ENCODE data around the gene SMIM38. TPM values are rescaled to one million over a fixed set of nuclear protein-coding genes. Genes with fewer than 3 reads are reported as not detected.

The SMIM38 gene
- total RNA-seq, 1 donor from 2014 or later, result not detected

- Histone ChIP-seq H3K36me3 (no peaks in the 10 kb centered on the region), H3K9me3 (replicated peaks) (peaks cover 17% of the 10 kb centered on the region), H3K27ac (replicated peaks) (no peak overlapping the region), H3K27me3 (ENCODE audit: low read depth) (no peaks in the 10 kb centered on the region), H3K4me1 (no peaks in the 10 kb centered on the region), H3K4me3 (no peak overlapping the region)
- TF ChIP-seq CTCF (IDR thresholded peaks at IDR 0.05; ENCODE audit: borderline replicate concordance), result no peak
- intact Hi-C loops (cut with micrococcal nuclease), result no loop called here
- DNase-seq, result no peak
These were observed 27.9 kb downstream of the SMIM38 start for GRCh38 chr11:69183613-69184012.

GRCh38 chr11:69186316-69187260 is 30.9 kb downstream of the SMIM38 start:
- H3K9me3 ChIP-seq (replicated peaks), result peaks cover 12% of the 10 kb centered on the region
- H3K27ac ChIP-seq (replicated peaks), result no peak overlapping the region
- intact Hi-C loops (cut with micrococcal nuclease), result no loop called here
- no peaks in the 10 kb centered on the region for H3K4me1 ChIP-seq
- no peak overlapping the region for H3K4me3 ChIP-seq
- no peak for DNase-seq
- H3K36me3 ChIP-seq, result no peaks in the 10 kb centered on the region
- no peaks in the 10 kb centered on the region for H3K27me3 ChIP-seq (ENCODE audit: low read depth)
- TF ChIP-seq CTCF (IDR thresholded peaks at IDR 0.05; ENCODE audit: borderline replicate concordance), result no peak

GRCh38 chr11:69187540-69188065 is 31.9 kb downstream of the SMIM38 start:
- TF ChIP-seq CTCF (IDR thresholded peaks at IDR 0.05; ENCODE audit: borderline replicate concordance), result no peak
- intact Hi-C loops (cut with micrococcal nuclease), result no loop called here
- Histone ChIP-seq H3K4me1 (peaks cover 7% of the 10 kb centered on the region), H3K27ac (replicated peaks) (no peak overlapping the region), H3K36me3 (no peaks in the 10 kb centered on the region), H3K27me3 (ENCODE audit: low read depth) (no peaks in the 10 kb centered on the region), H3K4me3 (no peak overlapping the region), H3K9me3 (replicated peaks) (peaks cover 12% of the 10 kb centered on the region)
- DNase-seq, result no peak

- peaks cover 14% of the 10 kb centered on the region for H3K4me1 ChIP-seq
- no peaks in the 10 kb centered on the region for H3K27me3 ChIP-seq (ENCODE audit: low read depth)
- peaks cover 12% of the 10 kb centered on the region for H3K9me3 ChIP-seq (replicated peaks)
- no peaks in the 10 kb centered on the region for H3K36me3 ChIP-seq
- DNase-seq, result no peak
- no peak overlapping the region for H3K27ac ChIP-seq (replicated peaks)
- no peak overlapping the region for H3K4me3 ChIP-seq
- no peak for TF ChIP-seq CTCF (IDR thresholded peaks at IDR 0.05; ENCODE audit: borderline replicate concordance)
- intact Hi-C loops (cut with micrococcal nuclease), result no loop called here
These were observed 33.3 kb downstream of the SMIM38 start for GRCh38 chr11:69189059-69189458.

- H3K36me3 ChIP-seq, result no peaks in the 10 kb centered on the region
- no peak overlapping the region for H3K4me3 ChIP-seq
- no peak overlapping the region for H3K27ac ChIP-seq (replicated peaks)
- TF ChIP-seq CTCF (IDR thresholded peaks at IDR 0.05; ENCODE audit: borderline replicate concordance), result no peak
- H3K4me1 ChIP-seq, result peaks cover 14% of the 10 kb centered on the region
- H3K9me3 ChIP-seq (replicated peaks), result peaks cover 12% of the 10 kb centered on the region
- no peaks in the 10 kb centered on the region for H3K27me3 ChIP-seq (ENCODE audit: low read depth)
- DNase-seq, result no peak
- intact Hi-C loops (cut with micrococcal nuclease), result no loop called here
These were observed 35.2 kb downstream of the SMIM38 start for GRCh38 chr11:69190796-69191536.

All from left ventricle myocardium inferior (tissue), 1 donor.